Measurements from ENCODE around the gene TAGLN3.
A peak's percentile ranks its signal among the peaks of the same experiment; 100 is the strongest.

The TAGLN3 gene

DNA sequence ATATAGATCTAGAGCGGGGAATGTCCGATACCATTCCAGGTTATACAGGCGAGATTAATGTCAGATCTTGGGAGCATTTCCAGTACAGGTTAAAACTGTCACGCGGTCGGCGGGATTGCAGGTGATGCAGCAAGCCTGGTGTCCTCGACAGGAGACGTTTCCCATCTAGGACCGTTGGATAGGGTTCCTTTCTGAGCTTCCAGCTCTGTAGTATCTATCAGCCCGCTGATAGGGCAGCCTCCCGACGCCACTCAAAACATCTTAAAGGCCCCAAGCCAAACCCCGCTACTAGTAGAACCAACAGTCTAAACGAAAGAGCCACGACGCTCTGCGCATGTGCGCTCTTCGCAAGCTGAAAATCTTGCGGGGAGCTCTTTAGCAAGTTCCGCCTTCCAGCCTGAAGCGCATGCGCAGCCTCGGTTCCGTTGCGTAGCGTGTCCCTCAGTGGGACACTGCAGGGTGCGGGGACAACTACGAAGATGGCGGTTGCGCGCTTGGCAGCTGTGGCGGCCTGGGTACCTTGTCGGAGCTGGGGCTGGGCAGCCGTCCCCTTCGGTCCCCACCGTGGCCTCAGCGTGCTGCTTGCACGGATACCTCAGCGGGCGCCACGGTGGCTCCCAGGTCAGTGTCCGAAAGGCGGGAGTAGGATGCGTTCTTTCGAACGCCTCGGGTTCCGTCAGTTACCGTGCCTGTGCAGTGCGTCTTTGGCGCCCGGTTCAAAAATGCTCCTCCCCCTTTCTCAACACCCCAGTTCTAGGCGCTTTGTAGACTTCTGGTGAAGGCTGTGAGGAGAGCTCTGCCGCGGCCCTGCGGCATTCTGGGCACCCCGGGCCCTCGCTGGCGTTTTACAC, 19.9 kb upstream of the TAGLN3 start, which contains the start of gene ABHD10:
ABHD10 (plus strand) TSS at position 444 of the 851 bp plus-strand sequence; CDS start at position 480, 36 bp downstream.
- DNase-seq (ENCODE audit: low spot score): peak; percentile 99

DNA sequence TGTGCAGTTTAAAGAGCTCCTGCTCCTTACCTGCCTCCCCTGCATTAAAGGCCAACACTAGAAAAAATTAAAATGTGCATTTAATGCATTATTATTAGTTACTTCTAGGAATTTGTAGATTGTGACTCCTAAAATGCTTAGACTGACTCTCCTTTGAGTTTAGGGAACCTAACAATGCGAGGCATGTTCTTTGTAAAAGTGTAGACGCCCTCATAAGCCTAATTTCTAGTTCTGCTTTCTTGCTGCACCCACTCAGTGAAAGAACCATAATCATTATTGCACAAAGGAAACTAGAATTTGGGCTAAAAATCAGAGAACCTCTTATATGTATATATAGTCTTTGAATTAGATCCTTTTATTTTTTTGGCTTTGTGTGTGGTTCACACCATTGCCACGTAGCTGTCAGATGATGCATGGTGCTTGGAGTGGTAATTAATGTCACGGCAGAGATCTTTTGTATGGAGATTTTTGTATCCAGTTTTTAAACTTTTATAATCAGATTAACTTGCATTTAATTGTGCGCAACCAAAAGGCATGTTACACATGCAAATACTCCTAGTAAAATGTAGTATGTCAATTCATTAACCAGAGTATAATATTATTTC, 19.2 kb upstream of the TAGLN3 start:
- DNase-seq (ENCODE audit: low spot score): peak; percentile 71

DNA sequence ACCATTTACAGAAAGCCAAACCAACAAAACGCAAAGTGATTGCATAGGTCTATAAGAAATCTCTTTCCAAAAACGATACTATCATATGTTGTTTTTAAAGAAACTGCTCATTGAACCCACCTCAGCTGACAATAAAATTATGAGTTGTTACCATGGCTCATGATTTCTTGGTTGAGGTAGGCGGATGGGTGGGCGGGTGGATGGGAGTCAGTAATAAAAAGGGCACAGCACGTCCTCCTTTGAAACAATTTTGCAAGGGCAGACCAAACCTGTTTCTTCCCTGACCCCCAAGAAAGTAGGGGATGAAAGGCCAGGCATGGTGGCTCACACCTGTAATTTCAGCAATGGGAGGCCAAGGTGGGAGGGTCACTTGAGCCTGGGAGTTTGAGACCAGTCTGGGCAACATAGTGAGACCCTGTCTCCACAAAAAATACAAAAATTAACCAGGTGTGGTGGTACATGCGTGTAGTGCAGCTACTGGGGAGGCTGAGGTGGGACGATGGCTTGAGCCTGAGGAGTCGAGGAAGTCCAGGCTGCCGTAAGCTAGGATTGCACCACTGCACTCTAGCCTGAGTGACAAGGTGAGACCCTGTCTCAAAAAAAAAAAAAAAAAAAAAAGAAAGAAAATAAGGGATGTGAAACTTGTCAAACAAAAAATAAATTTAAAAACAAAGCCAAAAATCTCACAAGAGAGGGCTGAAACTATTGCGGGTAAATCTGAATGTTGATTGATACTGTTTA, 17.8 kb upstream of the TAGLN3 start:
- DNase-seq (ENCODE audit: low spot score): no peak

DNA sequence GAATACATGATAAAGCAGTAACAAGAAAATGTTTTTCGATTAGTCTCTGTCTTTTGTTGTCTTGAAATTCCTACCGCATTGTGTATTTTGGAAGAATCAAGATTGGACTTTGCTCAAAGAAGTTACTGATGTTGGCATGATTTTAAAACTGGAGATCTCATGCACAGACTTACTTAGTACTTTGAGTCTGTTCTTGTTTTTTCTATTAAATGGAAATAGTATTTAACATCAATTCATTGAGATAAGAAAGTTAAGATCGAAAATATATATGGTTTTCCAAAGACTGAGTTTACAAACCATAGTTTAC, 17.3 kb upstream of the TAGLN3 start:
- no peak for DNase-seq (ENCODE audit: low spot score)

DNA sequence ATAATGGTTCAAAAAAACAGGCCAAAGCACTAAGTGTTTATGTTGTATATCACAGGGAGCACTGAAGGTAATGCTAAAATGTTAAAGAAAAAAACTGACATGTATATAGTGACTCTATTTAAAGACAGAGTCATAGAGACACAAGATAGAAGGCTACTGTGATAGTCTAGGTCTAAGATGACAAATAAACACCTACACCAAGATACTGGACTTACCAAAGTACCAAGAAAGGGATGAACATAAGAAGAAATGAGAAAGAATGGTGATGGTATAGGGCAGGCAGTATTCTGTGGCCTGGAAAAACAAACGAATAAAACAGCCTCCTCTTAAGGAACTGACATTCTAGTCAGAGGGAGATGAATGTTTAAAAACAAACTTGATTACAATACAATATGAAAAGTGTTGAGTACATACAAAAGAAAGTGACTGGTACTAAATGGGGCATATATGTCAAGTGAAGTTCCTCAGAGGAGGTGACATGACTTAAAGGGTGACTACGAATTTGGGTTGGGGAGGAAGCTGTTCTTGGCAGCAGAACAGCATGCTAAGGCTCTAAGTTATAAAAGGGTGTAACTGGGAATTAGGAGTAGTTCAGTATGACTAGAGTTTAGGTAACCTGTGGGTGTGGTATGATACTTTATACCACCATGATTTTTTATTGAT, 14.0 kb upstream of the TAGLN3 start:
- DNase-seq (ENCODE audit: low spot score): no peak

DNA sequence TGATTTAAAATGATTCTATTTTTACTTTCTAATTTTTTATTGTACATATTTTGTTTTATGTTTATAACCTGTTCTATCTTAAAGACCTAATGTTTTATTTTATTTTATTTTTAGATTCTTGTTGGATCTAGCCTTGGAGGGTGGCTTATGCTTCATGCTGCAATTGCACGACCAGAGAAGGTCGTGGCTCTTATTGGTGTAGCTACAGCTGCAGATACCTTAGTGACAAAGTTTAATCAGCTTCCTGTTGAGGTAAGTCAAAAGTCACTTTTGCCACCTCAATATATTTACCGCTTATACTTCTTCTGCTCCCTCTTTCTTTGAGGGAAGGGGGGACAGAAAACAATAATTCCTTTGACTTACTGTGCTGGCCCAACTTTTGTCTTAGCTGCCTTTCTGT, 11.9 kb upstream of the TAGLN3 start:
- no peak for DNase-seq (ENCODE audit: low spot score)

DNA sequence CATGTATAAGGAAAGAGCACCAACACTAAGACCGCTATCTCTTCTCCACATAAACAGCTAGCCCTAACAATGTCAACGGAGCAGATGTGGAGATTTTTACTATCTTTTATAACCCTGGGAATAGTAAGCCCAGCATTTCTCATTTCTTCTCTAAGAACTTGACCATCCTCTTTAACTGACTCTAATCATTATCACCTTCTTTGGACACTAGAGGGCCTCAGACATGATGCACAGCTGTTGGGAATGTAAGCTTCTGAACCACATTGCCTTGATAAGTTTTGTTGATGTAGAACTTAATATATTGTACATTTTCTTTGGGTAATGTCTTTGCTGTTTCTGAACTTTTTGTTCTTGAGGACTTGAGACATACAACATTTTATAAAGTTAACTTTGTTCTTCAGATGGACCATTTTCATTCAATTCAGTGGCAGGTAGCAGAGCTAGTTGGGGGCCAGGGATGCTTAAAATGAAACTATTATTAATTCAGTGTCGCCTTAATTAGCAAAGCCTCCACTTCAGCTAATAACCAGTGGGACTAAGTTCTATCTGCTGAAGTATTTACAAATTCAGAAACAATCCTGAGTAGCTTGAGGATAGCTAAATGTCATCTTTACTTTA, 9.6 kb upstream of the TAGLN3 start:
- DNase-seq (ENCODE audit: low spot score): peak; percentile 90

DNA sequence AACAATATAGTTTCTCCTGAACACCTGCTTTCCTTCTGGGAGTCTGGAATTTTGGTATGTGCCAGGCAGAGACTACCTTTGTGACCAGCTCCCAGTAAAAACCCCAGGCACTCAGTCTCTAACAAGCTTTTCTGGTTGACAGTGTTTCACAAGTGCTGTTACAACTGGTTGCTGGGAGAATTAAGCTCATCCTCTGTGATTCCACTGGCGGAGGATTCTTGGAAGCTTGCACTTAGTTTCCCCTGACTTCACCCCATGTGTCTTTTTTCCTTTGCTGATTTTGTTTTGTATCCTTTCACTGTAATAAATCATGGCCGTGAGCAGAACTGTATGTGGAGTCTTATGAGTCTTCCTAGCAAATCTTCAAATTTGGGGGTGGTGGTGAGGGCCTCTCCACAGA, 5.7 kb upstream of the TAGLN3 start:
- no peak for DNase-seq (ENCODE audit: low spot score)

DNA sequence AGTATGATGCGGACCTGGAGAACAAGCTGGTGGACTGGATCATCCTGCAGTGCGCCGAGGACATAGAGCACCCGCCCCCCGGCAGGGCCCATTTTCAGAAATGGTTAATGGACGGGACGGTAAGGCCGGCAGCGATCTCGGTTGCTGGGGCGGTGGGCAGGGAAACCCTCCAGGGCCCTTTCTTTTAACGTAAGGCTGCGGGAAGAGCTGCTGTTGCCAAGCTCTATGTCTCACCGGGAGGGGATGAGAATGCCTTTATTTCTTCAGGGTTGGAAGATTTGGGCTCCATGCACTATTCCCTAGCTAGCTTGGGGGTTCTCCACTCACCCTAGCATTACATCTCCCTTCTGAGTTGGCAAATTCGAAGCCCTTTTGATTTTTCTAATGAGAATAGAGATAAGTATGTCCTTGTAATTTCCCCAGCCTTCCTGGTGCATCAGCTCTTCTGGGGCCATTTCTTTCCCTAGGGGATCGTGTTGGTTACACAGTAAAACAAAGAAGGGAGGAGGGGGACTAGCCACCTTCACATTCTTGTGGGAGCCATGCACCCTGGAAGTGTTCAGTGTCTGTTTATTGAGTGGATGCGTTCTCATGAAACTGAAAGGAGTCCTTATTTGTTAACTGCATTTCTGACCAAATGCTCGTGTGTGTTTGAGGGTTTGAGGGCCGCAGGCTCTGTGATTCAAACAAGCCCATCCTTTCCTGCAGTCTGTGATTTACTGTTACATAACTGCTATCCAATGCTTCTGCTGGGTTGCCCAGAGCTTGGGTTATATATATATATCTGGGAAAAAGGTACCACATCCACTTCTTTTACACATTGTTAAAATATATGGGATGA, 982 bp downstream of the TAGLN3 start:
- DNase-seq (ENCODE audit: low spot score): no peak

DNA sequence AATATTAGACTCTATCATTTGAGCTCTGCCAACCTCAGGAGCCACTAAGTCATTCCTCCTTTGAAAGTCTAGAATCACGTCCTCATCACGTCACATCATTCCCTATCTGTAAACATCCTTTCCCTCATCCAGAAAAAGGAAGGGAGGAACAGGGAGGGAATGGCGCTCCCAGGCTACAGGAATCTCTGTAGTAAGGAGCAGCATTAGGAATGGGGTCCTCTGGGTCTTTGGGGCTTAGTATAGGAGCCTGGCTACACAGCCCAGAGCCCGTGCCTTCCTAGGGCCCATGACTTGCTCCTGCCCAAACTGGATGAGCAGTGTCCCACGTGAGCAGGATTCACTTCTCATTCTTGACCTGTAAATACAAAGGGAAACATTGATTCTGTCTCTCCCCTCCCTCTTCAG, 1.6 kb downstream of the TAGLN3 start:
- no peak for DNase-seq (ENCODE audit: low spot score)

DNA sequence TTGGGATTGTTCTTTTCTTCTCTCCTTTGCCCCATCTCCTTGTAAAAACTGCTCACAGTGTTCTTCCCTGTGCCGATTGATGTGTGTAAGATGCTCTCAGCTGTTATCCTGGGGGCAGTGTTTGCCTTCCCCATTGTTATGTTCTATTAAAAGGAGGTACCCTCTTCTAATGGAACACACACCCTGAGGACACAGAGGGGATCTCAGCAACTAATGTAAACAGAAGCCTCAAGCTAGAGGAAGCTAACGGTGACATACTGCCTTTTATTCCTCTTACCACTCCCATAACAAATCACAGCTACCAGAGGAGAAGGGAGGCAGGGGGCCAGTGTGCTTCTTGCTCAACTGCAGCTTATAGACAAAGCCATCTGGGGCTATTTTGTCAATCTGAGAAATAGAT, 2.2 kb downstream of the TAGLN3 start:
- no peak for DNase-seq (ENCODE audit: low spot score)

DNA sequence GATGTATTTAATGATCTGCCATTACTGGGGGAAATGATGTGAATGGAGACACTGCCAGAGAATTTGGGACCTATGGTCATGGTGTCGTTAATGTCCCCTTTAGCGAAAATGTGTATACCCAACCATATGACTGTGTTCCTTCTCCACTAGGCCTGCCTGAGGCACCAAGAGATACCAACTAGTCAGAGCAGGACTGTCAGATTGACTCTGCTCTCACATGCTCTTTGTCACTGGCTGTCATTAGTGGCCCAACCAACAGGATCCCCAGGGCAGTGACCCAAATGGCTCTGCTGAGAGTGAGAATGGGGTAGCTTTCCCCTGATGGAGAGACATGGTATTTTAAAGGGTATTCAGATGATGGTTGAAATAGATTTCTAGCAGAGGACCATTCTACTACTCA, 2.8 kb downstream of the TAGLN3 start:
- DNase-seq (ENCODE audit: low spot score): no peak

DNA sequence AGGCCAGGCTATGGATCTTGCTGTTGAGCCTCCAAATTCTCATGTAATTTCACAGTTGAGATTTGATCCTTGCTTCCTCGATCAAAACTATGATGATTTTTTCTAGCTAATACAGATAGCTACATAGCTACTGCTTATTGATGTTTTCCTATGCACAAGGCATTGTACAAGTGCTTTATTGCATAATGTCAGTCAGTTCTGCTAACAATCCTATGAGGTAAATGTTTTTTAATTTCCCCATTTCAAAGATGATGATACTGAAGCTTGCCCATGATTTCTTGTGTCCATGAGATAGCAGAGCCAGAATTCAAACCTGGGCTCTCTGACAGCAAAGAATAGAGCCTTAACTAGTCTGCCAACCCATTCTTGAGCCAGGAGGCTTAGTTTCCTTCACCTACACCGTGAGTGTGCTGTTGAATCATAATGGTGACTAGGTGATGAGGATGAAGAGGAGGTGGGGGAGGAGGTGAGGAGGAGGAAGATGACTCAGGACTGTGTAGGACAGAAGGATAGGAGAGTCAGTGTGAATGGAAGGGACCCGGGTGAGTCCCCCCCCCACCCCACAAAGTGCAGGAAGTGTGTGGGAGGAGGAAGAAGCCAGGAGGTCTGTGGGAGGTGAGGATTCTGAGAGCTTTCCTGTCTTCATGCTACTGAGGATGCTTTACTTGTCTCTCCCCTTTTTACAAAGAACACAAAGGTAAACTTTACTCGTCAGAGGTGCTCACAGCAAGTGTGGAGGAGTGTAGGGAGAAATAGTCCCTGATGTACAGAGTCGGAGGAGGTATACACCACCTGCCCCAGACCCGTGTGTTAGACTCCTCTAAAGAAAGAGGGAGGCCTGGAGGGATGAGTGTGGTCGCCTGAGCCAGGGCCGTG, 3.6 kb downstream of the TAGLN3 start:
- DNase-seq (ENCODE audit: low spot score): no peak

DNA sequence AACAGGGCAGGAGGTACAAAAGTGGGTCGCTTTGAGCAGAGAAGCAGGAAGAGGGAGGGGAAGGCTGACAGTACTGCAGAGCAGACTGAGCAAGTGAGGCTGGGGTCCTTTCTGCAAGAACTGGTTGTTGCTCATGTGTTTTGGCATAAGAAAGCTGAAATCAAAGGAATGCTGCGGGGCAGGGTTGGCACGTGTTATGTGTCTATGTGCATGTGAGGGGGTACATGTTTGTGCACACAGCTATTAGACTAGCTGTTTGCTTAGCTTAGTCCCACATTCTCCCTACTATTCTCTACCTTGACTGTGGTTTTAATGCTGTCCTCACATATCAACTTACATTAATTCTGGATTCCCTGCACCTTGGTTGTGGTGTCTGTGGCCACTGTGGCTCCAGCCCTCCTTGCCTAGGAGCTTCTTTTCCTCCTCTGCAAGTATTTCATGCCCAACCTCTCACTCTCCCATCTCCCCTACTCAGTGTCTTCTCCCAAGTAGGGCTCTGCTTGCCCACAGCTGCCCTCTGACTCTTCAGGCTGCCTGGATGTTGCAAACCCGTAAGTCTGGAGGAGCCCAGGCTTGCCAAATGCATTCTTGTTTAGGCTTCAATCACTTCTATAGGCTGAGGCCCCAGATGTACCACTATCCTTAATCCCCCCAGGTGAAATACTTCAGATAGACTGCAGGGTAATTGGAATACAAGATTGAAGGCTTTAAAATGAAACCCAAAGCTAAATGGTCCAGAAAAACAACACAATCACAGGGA, 4.8 kb downstream of the TAGLN3 start:
- no peak for DNase-seq (ENCODE audit: low spot score)

DNA sequence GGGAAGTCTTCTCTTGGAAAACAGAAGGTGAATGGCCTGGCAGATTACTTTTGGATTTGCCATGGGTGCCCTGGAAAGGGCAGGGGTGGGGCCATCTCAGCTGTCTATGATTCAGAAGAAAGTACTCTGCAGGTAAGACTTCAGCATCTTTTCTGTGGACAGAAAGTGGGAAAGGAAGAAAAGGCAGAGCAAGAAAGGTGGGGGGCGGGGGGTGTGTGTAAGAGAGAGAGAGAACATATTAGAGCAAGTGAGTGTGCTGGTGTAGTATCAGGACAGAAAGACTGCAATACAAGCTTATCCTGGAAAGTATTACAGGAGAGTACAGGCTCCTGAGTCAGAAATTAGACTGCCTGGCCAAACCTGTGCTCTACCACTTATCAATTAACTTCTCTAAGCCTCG, 5.5 kb downstream of the TAGLN3 start:
- DNase-seq (ENCODE audit: low spot score): no peak

DNA sequence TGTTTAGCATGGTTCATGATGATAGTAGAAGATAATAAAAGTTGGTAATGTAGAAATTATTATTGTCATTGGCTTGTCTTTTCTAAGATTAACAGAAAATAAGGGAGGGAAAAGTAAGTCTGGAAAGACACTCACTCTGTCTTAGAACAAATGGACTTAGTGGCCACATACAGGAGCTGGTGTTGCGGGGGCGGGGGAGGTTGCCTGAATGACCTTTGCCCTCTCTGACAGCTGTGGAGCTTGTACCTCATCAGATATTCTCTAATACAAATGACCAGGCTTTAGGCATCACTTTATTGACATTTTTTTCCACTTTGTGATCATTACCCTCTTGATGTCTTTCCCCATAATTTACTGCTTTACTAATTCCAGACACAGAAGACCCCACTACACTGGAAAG, 5.9 kb downstream of the TAGLN3 start:
- no peak for DNase-seq (ENCODE audit: low spot score)

DNA sequence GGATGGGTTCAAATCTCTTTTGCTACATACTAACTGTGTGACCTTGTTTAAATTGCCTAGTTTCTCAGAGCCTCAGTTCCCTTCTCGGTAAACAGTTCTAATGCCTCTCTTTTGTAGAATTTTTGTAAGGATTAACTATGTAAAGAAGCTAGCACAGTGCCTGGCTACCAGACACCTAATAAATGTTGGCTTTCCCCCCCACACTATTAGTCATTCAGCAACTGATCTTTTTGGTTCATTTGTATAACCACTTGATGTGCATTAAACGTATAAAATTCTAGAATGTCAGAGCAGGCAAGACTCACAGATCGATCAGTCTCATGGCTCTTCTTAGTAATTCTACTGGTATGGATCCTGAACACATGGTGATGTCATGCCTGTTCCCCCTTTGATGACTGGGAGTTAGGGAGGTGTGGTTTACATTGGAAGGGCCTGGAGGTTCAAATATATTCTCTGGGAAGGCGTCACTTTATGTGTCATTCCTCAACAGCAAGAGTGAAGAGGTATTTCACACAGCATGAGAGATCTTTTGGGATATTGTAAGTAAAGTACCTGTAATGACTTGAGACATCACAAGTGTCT, 6.5 kb downstream of the TAGLN3 start:
- no peak for DNase-seq (ENCODE audit: low spot score)

DNA sequence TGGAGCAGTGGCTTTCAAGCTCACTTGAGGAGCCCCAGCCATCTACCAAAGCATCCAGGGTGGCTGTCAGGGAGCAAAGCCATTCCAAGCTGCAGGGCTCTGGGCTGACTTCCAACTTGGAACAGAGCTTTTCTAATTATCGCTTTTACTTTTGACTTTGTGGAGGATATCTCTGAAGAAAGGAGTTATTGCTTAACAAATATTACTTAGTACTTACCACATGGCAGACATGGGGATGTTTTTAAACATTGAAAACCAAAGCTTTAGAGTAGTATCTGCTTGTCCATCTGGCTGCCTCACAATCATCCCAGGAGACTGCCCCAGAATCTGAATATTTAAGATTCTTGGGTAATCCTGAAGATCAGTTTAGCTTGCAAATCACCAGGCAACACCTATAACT, 8.9 kb downstream of the TAGLN3 start:
- no peak for DNase-seq (ENCODE audit: low spot score)

DNA sequence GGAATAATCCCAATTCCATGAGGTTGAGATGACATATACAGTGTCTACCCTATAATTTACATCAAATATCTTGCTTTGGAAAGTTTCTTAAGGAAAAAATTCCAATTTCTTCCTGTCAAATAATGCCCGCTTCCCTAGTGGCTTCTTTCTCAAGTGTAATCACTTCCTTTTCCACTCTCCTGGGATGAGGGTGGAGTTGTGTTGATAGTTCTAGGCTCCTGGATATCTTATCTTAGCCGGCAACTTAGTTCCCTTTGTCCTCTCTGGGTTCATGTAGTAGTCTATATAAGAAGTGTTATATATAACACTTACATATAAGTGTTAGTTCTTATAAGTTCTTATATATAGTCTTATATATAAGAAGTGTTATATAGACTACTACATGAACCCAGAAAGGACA, 10.9 kb downstream of the TAGLN3 start:
- no peak for DNase-seq (ENCODE audit: low spot score)
